ENCODE measurements around the gene SSB.

SSB gene

GRCh38 chr2:169796441-169796840, 2.2 kb upstream of the SSB start:
- TF ChIP-seq TAF1 (IDR thresholded peaks at IDR 0.05; ENCODE audit: borderline replicate concordance, insufficient read depth, low read length) (no peak), REST (IDR thresholded peaks at IDR 0.05; ENCODE audit: insufficient read depth in 1 of 2, low read depth in 2 of 2, low read length in 2 of 2) (no peak), POLR2AphosphoS5 (IDR thresholded peaks at IDR 0.05; ENCODE audit: low read depth, low read length) (no peak), FOXP2 (optimal IDR thresholded peaks at IDR 0.05; ENCODE audit: borderline replicate concordance, extremely low read depth, extremely low read length, insufficient read depth) (no peak)

DNA sequence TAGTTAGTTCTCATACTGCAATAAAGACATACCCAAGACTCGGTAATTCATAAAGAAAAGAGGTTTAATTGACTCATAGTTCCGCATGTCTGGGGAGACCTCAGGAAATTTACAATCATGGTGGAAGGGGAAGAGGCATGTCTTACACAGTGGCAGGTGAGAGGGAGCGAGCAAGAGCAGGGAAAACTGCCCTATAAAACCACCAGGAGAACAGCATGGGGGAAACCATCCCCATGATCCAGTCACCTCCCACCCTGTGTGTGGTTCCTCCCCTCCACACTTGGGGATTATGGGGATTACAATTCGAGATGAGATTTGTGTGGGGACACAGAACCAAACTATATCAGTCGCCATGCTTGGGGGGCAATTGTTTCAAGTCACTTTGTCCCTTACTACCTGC, 1.1 kb upstream of the SSB start:
- no peak for TF ChIP-seq POLR2AphosphoS5 (IDR thresholded peaks at IDR 0.05; ENCODE audit: low read depth, low read length)
- TF ChIP-seq SIN3A (IDR thresholded peaks at IDR 0.05; ENCODE audit: borderline replicate concordance, insufficient read depth, low read length) = no peak
- TF ChIP-seq TAF1 (IDR thresholded peaks at IDR 0.05; ENCODE audit: borderline replicate concordance, insufficient read depth, low read length) = no peak

- TF ChIP-seq REST (IDR thresholded peaks at IDR 0.05; ENCODE audit: insufficient read depth in 1 of 2, low read depth in 2 of 2, low read length in 2 of 2) = no peak
- TF ChIP-seq TAF1 (IDR thresholded peaks at IDR 0.05; ENCODE audit: borderline replicate concordance, insufficient read depth, low read length) = no peak
- no peak for TF ChIP-seq FOXP2 (optimal IDR thresholded peaks at IDR 0.05; ENCODE audit: borderline replicate concordance, extremely low read depth, extremely low read length, insufficient read depth)
- TF ChIP-seq POLR2AphosphoS5 (IDR thresholded peaks at IDR 0.05; ENCODE audit: low read depth, low read length) = no peak
- TF ChIP-seq SIN3A (IDR thresholded peaks at IDR 0.05; ENCODE audit: borderline replicate concordance, insufficient read depth, low read length) = no peak
These were observed 314 bp upstream of the SSB start for GRCh38 chr2:169798397-169798717.

- TF ChIP-seq TAF1 (IDR thresholded peaks at IDR 0.05; ENCODE audit: borderline replicate concordance, insufficient read depth, low read length) (no peak), SIN3A (IDR thresholded peaks at IDR 0.05; ENCODE audit: borderline replicate concordance, insufficient read depth, low read length) (no peak), REST (IDR thresholded peaks at IDR 0.05; ENCODE audit: insufficient read depth in 1 of 2, low read depth in 2 of 2, low read length in 2 of 2) (no peak), POLR2AphosphoS5 (IDR thresholded peaks at IDR 0.05; ENCODE audit: low read depth, low read length) (no peak), FOXP2 (optimal IDR thresholded peaks at IDR 0.05; ENCODE audit: borderline replicate concordance, extremely low read depth, extremely low read length, insufficient read depth) (no peak)
These were observed 4.8 kb downstream of the SSB start for GRCh38 chr2:169803480-169803879.

- TF ChIP-seq FOXP2 (optimal IDR thresholded peaks at IDR 0.05; ENCODE audit: borderline replicate concordance, extremely low read depth, extremely low read length, insufficient read depth) = no peak
- no peak for TF ChIP-seq POLR2AphosphoS5 (IDR thresholded peaks at IDR 0.05; ENCODE audit: low read depth, low read length)
- no peak for TF ChIP-seq SIN3A (IDR thresholded peaks at IDR 0.05; ENCODE audit: borderline replicate concordance, insufficient read depth, low read length)
- TF ChIP-seq REST (IDR thresholded peaks at IDR 0.05; ENCODE audit: insufficient read depth in 1 of 2, low read depth in 2 of 2, low read length in 2 of 2) = no peak
- TF ChIP-seq TAF1 (IDR thresholded peaks at IDR 0.05; ENCODE audit: borderline replicate concordance, insufficient read depth, low read length) = no peak
These were observed 7.9 kb downstream of the SSB start for GRCh38 chr2:169806586-169806985.

Data from PFSK-1 (cell line).